ENCODE results near the gene AGO3. TPM values are rescaled to one million over a fixed set of nuclear protein-coding genes. Genes with fewer than 3 reads are reported as not detected.

Gene AGO3
- total RNA-seq, 4 donors from 2014 or later = 19.9 to 23.3 (median 21.0) TPM

- H3K36me3 ChIP-seq = no peaks in the 10 kb centered on the region
- intact Hi-C loops (cut with DNase I) = no loop called here
- no peak overlapping the region for H3K4me3 ChIP-seq
- H3K27me3 ChIP-seq = no peaks in the 10 kb centered on the region
- no peak for DNase-seq (ENCODE audit: extremely low spot score)
- TF ChIP-seq CTCF (IDR thresholded peaks at IDR 0.05) (no peak), POLR2A (IDR thresholded peaks at IDR 0.05; ENCODE audit: low read depth) (no peak), POLR2AphosphoS5 (IDR thresholded peaks at IDR 0.05) (no peak), EP300 (IDR thresholded peaks at IDR 0.05) (no peak)
- H3K9me3 ChIP-seq = no peaks in the 10 kb centered on the region
- H3K27ac ChIP-seq (replicated peaks in 1 of 4) = no peak overlapping the region
- WGBS = 92% methylated on average over 9 of the region's 9 CpGs
- H3K4me1 ChIP-seq = peaks cover 4 to 30% (median 27%) of the 10 kb centered on the region in 4 donors
Measured at GRCh38 chr1:36112823-36113222, 181.9 kb downstream of the AGO3 start.

DNA sequence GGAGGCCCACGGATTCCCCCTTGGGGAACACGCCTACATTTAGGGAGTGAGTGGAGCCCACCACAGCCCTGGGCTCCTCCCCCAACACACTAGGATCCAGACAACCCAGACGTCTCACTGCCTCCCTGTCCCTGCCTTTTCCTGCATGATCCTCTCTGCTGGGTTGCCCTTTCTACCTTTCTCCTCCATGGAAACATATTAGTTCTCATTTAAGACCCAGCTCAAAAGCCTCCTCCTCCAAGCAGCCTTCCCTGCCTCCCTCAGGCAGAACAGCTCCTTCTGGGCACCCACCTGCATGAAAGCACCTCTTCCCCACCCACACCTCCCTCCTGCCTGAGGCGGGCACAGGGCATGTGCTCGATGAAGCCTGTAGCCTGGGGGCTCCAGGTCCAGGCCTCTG, 183.5 kb downstream of the AGO3 start:
- Histone ChIP-seq H3K4me1 (peaks cover 4 to 45% (median 41%) of the 10 kb centered on the region in 4 donors), H3K27ac (replicated peaks in 1 of 4) (peak overlapping the region; percentile 74 to 83 (median 78)), H3K4me3 (no peak overlapping the region), H3K9me3 (no peaks in the 10 kb centered on the region), H3K27me3 (no peaks in the 10 kb centered on the region), H3K36me3 (no peaks in the 10 kb centered on the region)
- WGBS = 74% methylated on average over 5 of the region's 5 CpGs
- DNase-seq (ENCODE audit: extremely low spot score) = no peak
- TF ChIP-seq CTCF (IDR thresholded peaks at IDR 0.05) (no peak), POLR2A (IDR thresholded peaks at IDR 0.05; ENCODE audit: low read depth) (no peak), EP300 (IDR thresholded peaks at IDR 0.05) (no peak), POLR2AphosphoS5 (IDR thresholded peaks at IDR 0.05) (no peak)
- intact Hi-C loops (cut with DNase I) = no loop called here

- Histone ChIP-seq H3K9me3 (no peaks in the 10 kb centered on the region), H3K27ac (replicated peaks in 1 of 4) (peak overlapping the region; percentile 74 to 83 (median 78)), H3K4me3 (no peak overlapping the region), H3K4me1 (peaks cover 4 to 54% (median 50%) of the 10 kb centered on the region in 4 donors), H3K36me3 (no peaks in the 10 kb centered on the region), H3K27me3 (no peaks in the 10 kb centered on the region)
- intact Hi-C loops (cut with DNase I) = no loop called here
- TF ChIP-seq POLR2AphosphoS5 (IDR thresholded peaks at IDR 0.05) = peak in 1 of 2 donors; percentile 23
- TF ChIP-seq CTCF (IDR thresholded peaks at IDR 0.05) = no peak
- DNase-seq (ENCODE audit: extremely low spot score) = no peak
- WGBS = 61% methylated on average over 5 of the region's 18 CpGs
Measured at GRCh38 chr1:36115200-36115669, 184.3 kb downstream of the AGO3 start.

- DNase-seq (ENCODE audit: extremely low spot score) = no peak
- Histone ChIP-seq H3K4me3 (no peak overlapping the region), H3K4me1 (peaks cover 4 to 57% (median 51%) of the 10 kb centered on the region in 4 donors), H3K9me3 (no peaks in the 10 kb centered on the region), H3K27ac (replicated peaks in 1 of 4) (peak overlapping the region; percentile 74 to 83 (median 78)), H3K27me3 (no peaks in the 10 kb centered on the region), H3K36me3 (no peaks in the 10 kb centered on the region)
- 49% methylated on average over 5 of the region's 5 CpGs for WGBS
- TF ChIP-seq POLR2AphosphoS5 (IDR thresholded peaks at IDR 0.05) = no peak
- no peak for TF ChIP-seq EP300 (IDR thresholded peaks at IDR 0.05)
- TF ChIP-seq CTCF (IDR thresholded peaks at IDR 0.05) = no peak
- no peak for TF ChIP-seq POLR2A (IDR thresholded peaks at IDR 0.05; ENCODE audit: low read depth)
- intact Hi-C loops (cut with DNase I) = no loop called here
Measured at GRCh38 chr1:36115931-36116330, 185.0 kb downstream of the AGO3 start.

DNA sequence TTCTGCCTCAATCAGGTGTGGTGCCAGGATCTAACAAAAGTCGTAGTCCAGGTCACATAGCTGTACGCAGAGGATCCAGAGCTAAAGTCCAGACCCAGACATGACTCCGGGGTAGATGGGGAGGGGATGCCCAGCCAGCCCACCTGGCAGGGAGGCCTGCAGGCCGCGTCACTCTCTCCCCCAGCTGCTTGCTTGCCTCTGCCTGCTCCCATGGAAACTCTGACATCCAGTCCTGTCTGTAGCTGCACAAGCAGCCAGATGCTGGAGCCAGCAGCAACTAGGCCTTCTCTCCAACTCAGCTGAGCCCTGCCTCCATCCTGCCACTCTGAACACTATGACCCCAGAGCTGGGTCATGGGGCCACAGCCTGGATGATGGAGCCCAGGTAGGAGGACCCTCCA, 186.0 kb downstream of the AGO3 start:
- H3K4me1 ChIP-seq = peaks cover 4 to 57% (median 51%) of the 10 kb centered on the region in 4 donors
- no peak for TF ChIP-seq POLR2A (IDR thresholded peaks at IDR 0.05; ENCODE audit: low read depth)
- TF ChIP-seq CTCF (IDR thresholded peaks at IDR 0.05) = no peak
- TF ChIP-seq POLR2AphosphoS5 (IDR thresholded peaks at IDR 0.05) = no peak
- no peak for TF ChIP-seq EP300 (IDR thresholded peaks at IDR 0.05)
- H3K36me3 ChIP-seq = no peaks in the 10 kb centered on the region
- 94% methylated on average over 2 of the region's 5 CpGs for WGBS
- no peaks in the 10 kb centered on the region for H3K27me3 ChIP-seq
- no peak for DNase-seq (ENCODE audit: extremely low spot score)
- H3K9me3 ChIP-seq = no peaks in the 10 kb centered on the region
- H3K27ac ChIP-seq (replicated peaks in 1 of 4) = peak overlapping the region in 3 of 4 donors; percentile 74 to 83 (median 76)
- no peak overlapping the region for H3K4me3 ChIP-seq
- intact Hi-C loops (cut with DNase I) = no loop called here
